GM13977 (cell line): Measurements from ENCODE around the gene TMEM219.
A peak's percentile ranks its signal among the peaks of the same experiment; 100 is the strongest.

ENCODE experiments used
- DNase-seq: peaks from one replicate; pipeline ENCODE4 v3.0.0; 2012; ENCODE audit warnings: low spot score
- in situ Hi-C: fragments of 300-500 bp; cut with MboI; formaldehyde crosslinking; loops from one replicate; pipeline ENCODE4 v1.12.0; 2022; ENCODE audit warnings: low sequenced_read_pairs, low pct_unique_long_range_greater_than_20kb, mixed read lengths, inconsistent platforms; ENCODE audit not compliant: unreplicated experiment
- TF ChIP-seq, protein P1 (sequence below): IDR thresholded peaks from 2 replicates; pipeline ENCODE4 v1.5.1; 2012; ENCODE audit warnings: mild to moderate bottlenecking, control low read depth; ENCODE audit not compliant: insufficient read depth; ENCODE audit errors: extremely low read depth, missing control alignments

The TMEM219 gene

GRCh38 chr16:29991571-29991904, 29.7 kb downstream of the TMEM219 start:
- TF ChIP-seq, protein P1, sequence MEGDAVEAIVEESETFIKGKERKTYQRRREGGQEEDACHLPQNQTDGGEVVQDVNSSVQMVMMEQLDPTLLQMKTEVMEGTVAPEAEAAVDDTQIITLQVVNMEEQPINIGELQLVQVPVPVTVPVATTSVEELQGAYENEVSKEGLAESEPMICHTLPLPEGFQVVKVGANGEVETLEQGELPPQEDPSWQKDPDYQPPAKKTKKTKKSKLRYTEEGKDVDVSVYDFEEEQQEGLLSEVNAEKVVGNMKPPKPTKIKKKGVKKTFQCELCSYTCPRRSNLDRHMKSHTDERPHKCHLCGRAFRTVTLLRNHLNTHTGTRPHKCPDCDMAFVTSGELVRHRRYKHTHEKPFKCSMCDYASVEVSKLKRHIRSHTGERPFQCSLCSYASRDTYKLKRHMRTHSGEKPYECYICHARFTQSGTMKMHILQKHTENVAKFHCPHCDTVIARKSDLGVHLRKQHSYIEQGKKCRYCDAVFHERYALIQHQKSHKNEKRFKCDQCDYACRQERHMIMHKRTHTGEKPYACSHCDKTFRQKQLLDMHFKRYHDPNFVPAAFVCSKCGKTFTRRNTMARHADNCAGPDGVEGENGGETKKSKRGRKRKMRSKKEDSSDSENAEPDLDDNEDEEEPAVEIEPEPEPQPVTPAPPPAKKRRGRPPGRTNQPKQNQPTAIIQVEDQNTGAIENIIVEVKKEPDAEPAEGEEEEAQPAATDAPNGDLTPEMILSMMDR = no peak
- DNase-seq = no peak
- in situ Hi-C loops = no loop called here

DNA sequence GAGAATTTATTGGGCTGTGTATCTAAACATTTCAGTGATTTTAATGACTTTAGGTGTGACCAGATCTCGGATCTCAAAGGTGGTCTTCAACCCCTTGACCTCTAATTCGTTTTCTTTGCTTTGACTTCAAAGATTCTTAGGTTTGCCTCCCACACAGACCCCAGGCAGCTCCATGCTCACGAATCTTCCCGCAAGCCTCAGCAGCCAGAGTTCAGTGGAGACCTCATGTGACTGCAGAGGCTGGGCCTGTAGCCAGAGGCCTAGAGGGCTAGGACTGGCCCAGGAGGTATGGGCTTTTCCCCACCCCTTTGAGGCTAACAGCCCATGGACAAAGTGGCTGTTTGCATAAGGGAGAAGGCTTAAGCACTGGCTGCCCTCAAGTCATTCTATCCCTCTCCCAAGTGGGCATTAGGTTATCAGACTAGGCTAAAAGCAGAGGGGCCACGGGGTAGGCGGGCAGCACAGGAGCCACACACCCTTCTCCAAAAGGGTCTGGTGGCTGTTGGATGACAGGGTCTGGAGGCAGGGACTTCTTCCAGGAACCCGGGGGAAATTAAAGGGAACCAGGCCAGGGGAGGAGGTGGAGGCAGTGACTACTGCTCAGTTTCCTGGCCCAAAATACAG, 30.6 kb downstream of the TMEM219 start:
- TF ChIP-seq, protein P1 = no peak
- no peak for DNase-seq
- in situ Hi-C loops = no loop called here

DNA sequence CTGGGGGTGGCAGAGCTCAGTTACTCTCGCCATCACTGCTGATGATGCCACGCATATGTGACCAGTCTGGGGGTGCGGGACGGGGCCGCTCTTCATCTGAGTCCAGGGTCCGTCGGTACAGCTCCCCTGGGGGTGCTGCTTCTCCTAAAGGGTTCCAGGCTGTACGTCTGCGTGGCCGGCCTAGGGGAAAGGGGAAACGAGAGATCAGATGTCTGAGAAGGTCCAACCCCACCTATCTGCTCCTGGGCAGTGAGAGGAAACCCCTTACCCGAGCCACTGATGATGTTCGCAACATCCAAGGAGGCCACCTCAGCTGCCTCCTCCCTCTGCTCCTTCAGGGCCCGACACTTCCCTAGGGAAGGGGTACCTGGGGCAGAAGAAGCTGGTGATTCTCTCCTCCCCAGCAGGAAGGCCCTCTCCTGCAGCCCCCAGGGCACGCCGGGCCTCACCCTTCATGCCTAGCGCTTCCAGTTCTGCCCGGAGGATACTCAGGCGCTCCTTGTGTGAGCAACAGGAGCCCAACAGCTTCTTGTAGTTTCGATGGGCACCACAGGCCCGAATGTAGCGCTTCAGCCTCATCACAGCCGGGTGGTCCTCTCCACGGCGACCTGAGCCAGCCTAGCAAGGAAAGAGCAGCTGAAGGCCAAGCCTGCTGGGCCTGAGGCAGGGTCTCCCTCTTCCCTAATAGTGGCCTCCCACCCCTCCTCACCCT, 31.5 kb downstream of the TMEM219 start:
- DNase-seq = no peak
- TF ChIP-seq, protein P1 = no peak
- in situ Hi-C loops = no loop called here

- DNase-seq = no peak
- in situ Hi-C loops = no loop called here
- TF ChIP-seq, protein P1 = no peak
These were observed 32.2 kb downstream of the TMEM219 start for GRCh38 chr16:29993903-29994599.

- in situ Hi-C loops = no loop called here
- TF ChIP-seq, protein P1 = no peak
- DNase-seq = peak; percentile 87
These were observed 32.9 kb downstream of the TMEM219 start for GRCh38 chr16:29994600-29995323.

DNA sequence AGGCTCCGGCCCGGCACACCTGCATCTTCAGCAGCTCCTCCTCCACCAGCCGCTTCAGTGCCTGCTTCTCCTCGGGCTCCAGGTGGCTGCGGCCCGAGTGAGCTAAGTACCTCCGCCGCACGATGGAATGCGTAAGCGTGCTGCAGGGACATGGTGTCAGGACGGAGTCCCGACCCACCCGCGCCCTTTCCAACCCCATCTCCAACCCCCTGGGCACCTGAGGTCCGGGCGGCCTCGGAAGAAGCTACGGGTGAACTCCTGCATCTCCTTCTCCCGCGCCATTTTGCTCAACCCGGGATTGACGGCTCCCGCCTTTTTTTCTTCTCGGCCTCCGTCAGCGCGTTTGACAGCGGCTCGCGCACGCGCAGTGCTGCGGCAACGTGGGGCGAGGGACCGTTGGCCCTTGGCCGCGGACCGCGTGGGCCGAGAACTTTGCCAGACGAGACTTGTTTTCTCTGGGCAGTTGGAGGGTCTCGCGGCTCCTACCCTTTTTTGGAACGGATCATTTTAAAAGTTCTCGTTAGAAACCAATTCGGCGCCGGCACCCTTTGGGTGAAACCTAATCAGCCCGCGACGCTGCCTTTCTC, 33.5 kb downstream of the TMEM219 start, which contains the start of gene HIRIP3:
HIRIP3 (minus strand) TSS at position 294 of the 587 bp plus-strand sequence; CDS start at position 282, 12 bp downstream.
- in situ Hi-C loops = no loop called here
- TF ChIP-seq, protein P1 = no peak
- DNase-seq = peak; percentile 95
